HG03520 (cell line): ENCODE results near the gene BPI.
"Not testable (repeated sequence)": the region's sequence is repeated elsewhere in the genome, so short reads cannot be mapped to it uniquely, and the experiment has no call there.

Source experiments
- ATAC-seq: cut with Tn5 transposase; IDR thresholded peaks from one replicate; pipeline ENCODE4 v1.9.1; 2021; ENCODE audit warnings: mild to moderate bottlenecking, moderate library complexity; ENCODE audit not compliant: unreplicated experiment

The BPI gene

DNA sequence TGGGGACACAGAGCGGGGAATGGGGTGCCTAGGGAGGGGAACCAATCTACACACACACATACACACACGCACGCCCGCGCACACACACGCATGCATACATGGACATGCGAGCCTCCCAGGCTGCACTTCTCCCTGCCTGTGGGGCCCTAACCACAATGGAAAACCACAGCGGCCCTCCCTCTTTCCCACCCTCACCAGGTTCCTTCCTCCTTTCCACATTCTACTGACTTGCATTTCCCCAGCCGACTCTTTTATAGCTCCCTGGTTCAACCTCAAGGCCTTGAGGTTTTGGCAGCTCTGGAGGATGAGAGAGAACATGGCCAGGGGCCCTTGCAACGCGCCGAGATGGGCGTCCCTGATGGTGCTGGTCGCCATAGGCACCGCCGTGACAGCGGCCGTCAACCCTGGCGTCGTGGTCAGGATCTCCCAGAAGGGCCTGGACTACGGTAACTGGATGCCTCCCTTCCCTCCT lies at the start of gene BPI:
Gene BPI, plus strand, starts transcription at position 249 of the 472 bp plus-strand sequence. Its CDS starts 68 bp downstream, at position 317.
- ATAC-seq, result no peak

DNA sequence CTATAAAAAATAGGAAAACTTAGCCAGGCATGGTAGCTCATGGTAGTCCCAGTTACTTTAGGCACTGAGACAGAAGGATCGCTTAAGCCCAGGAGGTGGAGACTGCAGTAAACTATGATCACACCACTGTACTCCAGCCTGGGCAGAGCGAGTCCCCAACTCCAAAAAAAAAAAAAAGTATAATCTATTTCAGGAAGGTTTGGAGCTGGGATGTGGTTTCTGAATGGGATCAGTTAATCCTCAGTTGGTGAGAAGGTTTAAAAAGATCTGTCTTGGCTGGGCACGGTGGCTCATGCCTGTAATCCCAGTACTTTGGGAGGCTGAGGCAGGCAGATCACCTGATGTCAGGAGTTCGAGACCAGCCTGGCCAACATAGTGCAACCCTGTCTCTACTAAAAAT lies 49.3 kb upstream of the BPI start:
- ATAC-seq, result not testable (repeated sequence)

DNA sequence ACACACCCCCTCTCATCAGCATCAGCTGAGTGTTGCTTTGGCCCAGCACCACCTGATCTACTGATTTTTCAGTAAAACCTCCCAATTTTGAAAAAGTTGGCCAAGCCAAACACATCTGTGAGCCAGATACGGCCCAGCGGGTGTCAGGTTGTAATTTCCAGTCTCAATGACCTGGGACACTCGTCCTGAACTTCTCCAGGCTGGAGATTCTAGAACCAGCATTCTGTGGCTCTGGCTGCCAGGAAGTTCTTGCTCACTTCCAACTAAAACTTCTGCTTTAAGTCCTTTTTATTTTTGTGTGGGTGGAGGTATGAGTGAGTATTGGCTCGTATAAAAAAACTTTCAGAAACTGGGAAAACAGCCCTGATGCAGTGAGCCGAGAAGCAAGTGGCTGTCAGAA lies 48.6 kb upstream of the BPI start:
- no peak for ATAC-seq

DNA sequence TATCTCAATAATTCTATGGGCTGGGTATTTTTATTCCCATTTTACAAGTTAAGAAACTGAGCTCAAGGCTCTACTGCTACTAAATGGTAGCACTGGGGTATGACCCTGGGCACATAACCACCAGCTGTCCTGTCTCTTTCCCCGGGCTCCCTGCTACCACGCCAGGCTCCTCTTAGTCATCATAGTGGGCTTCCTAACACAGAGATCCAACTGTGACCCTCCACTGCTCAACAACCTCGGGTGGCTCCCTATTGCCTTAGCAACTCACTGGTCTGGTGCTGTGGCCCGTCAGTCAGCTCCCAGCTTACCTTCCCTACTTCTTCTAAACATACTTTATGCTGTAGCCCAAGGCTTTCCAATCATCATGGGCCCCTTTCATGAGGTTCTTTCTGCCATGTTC lies 47.9 kb upstream of the BPI start:
- no peak for ATAC-seq

DNA sequence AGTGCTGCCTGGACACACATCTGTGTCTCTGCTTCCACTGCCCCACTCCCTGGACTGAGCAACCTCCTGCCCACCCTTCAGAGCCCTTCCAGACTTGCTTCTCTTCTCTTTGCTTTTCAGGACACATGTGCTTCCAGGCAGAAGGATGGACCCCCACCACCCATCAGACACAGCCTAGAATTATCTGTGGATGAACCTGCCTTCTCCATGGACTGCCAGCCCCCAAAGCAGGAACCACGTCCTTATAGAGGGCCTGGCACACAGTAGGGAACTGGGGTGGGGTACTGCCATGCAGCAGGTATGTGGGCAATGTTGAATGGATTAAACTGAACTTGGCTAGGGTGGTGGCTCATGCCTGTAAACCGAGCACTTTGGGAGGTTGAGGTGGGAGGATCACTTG lies 47.0 kb upstream of the BPI start:
- ATAC-seq, result no peak

DNA sequence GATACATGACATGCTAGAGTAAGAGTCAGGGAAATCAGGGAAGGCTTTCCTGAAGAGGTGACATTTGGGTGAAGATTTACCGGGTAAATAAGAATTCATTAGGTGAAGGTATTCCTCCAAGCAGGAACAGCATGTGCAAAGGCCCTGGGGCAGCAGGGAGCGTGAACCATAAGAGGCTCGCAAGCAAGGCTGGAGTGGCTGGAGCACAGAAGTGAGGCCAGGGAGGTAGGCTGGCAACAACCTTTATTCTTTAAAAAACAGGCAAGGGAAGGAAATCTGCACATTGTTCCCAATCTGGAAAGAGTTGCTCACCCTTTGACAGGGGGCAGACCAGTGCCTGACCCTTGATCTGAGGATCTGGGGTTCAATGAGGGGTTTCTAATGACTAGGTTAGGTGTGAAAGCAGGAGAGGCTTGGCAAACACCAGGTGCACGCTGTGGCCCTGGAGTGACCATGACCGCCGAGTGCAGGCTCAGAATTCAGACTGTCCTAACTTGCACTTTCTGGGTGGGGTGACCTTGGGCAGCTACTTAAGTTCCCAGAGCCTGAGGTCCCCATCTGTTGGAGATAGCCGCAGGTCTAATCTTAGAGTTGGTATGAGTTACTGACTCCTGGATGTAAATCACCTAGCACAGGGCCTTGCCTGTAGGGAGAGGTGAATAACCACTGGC lies 45.3 kb upstream of the BPI start:
- no peak for ATAC-seq

DNA sequence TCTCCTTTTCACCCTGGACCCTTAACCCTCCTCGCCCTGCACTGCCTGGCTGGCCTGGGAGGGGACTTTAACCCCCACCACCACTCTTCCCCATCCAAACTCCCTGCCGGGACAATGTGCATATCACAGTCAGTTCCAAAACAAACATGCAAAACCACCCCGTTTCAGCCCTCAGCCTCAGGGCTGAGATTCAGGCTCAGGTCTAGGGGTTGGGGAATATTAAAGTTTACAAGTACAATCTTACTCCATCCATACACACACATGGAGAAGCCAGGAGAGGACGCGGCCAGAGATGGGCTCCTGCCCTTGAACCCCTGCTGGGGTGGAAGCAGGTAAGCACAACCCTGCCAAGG lies 44.0 kb upstream of the BPI start:
- ATAC-seq, result no peak

DNA sequence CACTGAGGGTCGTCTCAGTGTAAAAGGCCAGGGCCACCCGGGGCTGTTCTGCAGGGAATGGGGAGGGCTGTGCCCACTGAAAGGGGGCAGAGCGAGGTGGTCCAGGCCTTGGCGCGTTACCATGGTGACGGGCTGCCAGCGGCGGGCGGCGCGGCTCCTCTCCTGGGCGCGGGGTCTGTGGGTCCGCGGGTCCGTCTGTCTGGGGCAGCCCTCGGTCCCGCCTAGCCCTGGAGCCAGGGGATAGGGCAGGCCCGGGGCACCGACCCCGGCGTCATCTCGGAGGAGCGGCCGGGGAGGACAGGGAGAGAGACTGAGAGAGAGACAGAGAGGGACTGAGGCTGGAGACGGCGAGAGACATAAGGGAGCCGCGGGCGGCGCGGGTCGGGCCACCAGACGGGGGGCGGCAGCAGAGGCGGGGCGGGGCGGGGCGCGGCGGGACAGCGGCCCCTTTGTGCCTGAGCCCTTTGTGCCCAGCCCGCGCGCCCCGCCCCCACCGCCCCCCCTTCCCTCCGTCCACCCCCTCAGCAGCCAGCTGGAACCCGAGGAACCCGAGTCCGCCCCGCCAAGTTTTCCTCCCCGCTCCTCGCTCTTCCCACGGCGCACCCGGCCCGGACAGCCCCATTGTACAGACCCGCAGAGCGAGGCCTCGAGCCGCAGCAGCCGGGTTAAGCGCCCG lies 43.4 kb upstream of the BPI start, which contains the start of gene KIAA1755:
Gene KIAA1755, minus strand, starts transcription at position 358 of the 676 bp plus-strand sequence. Its CDS starts 235 bp downstream, at position 123.
- ATAC-seq, result no peak

DNA sequence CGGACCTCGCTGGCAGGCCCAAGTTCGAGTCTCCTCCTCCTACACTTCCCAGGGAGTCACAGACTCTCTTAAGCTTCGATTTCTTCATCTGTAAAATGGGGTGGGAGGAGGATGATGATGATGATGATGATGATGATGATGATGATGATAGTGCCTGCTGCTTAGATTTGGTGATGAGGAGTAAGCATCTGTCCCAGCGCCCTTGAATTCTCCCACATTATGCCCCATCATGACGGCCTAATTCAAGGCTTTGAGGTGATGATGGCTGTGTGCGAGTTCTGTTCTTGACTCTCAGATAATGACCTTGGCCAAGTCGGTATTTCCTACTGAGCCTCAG lies 42.9 kb upstream of the BPI start:
- ATAC-seq, result no peak

DNA sequence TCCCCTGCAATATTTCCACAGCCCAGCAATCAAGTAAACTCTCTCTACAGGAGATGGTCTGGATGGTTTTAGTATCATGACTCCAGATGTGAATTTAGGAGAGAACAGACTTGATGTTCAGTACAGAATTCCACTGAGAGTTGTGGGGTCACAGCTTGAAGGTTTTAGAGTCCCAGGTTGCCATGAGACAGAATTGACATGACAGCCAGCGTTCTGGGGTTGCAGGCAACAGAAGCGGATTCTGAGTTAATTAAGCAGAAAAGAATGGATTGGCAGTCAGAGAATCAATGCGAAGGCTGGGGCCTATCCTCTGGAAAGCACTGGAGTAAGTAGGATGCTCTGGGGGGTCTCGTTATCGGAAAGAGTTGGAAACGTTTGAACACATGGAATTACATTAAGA lies 41.0 kb upstream of the BPI start:
- no peak for ATAC-seq

DNA sequence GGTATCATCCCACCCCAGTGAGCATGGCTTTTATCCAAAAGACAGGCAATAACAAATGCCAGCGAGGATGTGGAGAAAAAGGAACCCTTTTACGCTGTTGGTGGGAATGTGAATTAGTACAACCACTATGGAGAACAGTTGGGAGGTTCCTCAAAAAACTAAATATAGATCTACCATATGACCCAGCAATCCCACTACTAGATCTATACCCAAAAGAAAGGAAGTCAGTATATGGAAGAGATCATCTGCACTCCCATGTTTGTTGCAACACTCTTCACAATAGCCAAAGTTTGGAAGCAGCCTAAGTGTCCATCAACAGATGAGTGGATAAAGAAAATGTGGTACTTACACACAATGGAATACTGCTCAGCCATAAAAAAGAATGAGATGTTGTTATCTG lies 37.5 kb upstream of the BPI start:
- ATAC-seq, result no peak

DNA sequence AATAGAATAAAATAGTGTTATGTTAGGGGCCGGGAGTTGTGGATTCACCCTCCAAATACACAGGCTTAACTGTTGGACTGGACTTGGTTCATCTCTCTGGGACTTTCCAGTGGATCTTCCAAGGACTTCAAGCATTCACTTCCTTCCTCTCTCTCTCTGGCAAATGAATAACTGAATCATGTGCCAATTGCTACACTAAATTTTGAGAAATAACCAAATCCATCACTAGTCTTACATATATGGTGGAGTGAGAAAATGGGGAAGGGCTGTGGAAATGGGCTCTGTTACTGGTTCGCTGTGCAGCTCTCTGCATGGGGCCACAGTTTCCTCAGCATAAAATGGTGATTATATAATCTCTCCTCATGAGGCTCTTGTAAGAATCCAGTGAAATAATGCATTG lies 36.7 kb upstream of the BPI start:
- ATAC-seq, result no peak

DNA sequence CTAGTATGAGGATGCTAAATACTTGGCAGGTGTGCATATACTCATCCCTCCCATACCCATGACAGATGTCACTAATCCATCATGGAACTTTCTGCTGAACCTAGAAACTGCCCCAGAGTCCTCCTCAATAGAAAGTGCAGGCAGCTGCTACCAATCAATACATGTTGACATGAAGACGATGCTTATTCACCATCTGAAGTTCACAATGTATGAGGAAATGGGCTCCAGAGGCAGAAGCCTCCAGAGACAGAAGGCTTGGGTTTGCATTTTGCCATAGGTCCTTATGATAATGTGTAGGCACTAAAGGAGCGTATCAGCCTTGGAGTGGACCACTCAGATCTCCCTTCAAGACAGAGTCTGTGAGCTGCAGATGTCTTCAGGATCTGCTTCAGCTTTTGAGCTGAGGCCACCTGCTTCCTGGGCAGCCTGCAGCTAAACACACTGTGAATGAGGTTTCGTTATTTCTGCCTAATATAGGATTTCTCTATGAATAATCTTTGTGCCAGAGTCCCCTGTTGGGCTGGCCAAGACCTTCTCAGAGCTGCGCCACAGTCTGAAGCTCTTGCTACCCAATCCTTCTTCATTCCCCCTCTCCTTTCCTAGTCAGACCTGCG lies 35.9 kb upstream of the BPI start:
- ATAC-seq, result no peak

DNA sequence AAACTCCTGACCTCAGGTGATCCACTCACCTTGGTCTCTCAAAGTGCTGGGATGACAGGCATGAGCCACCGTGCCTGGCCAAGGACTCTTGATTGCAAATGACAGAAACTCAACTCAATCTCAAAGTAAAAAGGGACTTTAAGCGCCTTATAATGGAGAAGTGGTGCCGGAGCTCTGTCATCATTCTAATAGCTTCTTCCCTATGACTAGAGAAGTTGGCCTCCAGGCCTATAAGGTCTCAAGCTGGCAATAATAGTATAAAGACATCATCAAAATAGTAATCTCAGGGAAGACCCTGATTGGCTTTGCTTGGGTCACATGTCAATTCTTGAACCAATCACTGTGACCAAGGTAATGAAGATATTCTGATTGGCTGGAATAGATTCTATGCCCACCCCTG lies 34.9 kb upstream of the BPI start:
- no peak for ATAC-seq

DNA sequence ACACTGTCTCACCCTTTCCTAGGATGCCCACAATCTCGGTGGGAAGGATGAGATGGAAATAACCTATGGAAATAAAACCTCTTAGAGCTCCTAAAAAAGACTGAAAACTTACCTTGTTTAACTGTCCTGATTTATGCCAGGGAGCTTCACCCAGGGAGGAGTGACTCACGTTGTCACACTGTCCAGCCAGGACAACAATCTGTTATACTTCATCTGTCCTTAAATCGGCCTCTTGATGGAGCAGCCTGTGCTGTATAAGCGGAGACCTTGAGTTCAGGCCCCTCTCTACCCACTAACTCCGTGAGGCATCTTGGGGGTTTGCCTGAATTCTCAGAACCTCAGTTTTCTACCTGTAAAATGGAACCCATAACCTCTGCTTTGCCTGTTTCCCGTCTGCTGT lies 34.2 kb upstream of the BPI start:
- no peak for ATAC-seq

DNA sequence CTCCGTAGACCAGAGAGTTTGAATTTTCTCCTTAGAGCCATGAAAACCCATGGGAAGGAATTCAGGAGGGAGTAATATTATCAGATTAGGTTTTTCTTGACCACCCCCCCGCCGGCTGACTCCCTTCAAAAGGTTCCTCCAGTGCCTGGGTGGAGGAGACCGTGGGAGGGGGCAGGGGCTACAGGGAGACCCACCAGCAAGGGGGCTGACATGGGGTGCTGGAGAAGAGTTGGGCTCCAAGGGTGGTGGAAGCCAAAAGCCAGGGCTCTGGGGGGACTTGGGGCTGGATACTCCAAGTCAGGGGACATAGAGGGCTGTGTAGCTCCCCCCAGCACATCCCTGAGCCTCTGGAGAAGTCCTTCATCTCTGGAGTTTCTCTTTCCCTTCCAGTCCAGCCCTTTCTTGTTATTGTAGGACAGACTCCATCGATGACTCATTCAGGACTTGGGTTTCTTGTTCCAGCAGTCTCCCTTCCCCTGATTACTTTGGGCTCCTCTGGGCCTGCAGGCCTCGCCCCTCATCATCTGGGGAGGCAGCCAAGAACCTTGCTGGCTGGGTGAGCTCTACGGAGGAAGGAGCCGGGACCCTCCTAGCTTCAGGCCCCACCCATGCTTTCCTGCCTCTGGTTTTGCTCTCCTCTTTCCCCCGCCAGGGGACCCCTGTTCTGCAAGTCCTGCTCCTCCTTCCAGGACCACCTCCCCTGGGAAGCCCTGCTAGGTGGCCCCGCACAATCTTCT lies 32.9 kb upstream of the BPI start:
- ATAC-seq, result no peak

DNA sequence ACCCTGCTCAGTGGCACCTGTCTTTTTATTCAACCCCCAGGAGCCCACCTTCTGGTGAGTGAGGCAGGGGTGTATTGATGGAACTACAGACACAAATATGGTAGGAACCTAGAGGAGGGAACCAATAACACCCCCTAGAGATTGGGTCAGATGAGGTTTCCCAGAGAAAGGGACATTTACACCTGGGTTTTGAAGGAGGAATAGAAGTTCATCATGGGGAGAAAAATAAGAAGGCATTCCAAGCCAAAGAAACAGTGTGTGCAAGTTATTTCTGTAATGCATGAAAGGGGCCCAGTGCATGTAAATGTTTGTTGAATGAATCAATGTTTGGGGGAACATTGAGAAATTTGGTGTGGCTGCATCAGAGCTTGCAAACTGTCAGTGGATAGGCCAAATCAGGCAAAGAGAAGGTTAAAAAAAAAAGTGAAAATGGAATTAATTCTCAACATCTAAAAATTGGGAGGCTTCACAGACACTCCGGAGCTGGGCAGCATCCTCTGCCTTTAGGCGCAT lies 32.3 kb upstream of the BPI start:
- ATAC-seq, result no peak

DNA sequence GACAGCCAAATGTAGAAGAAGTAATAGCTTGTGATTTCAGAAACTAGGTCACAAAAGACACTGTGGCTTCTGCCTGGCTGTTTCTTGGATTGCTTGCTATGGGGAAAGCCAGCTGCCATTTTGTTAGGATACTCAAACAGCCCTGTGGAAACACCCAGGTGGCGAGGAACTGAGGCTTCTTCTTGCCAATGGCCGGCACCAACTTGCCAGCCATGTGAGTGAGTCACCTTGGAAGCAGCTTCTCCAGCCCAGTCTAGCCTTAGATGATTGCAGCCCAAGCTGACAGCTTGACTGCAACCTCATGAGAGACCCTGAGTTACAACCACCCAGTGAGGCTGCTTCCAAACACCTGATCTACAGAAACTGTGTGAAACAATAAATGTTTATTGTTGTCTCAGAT lies 31.6 kb upstream of the BPI start:
- ATAC-seq, result no peak

DNA sequence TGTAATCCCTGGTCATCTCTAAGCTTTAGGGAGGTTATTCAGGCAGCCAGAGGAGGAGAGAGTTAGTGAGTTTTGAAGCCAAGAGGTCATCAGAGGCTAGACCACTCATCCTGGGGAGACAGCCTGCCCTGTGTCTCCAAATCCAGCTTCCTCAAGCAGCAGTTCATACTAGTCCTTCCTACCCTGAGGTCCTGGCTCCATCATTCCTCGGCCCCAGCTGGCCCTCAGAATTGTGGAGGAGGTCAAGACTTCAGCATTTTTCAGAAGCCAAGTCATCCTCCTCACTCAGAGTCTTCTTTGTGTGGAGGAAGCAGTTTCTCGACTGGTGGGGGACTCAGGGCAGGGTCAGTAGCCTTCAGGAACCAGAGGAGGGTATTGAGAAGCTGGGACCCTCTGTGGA lies 31.0 kb upstream of the BPI start:
- no peak for ATAC-seq

DNA sequence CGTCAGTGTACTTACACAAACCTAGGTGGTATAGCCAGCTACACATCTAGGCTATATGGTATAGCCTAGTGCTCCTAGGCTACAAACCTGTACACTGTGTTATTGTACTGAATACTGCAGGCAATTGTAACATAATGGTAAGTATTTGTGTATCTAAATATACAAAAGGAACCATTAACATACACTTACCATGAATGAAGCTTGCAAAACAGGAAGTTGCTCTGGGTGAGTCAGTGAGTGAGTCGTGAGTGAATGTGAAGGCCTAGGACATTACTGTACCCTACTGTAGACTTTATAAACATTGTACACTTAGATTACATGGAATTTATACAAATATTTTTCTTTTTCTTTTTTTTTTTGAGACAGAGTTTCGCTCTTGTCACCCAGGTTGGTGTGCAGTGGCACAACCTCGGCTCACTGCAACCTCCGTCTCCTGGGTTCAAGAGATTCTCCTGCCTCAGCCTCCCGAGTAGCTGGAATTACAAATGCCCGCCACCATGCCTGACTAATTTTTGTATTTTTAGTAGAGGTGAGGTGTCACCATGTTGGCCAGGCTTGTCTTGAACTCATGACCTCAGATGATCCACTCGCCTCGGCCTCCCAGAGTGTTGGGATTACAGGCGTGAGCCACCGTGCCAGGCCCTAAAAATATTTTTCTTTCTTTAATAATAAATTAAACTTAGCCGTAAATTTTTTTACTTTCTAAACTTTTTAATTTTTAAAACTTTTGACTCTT lies 28.0 kb upstream of the BPI start:
- ATAC-seq, result no peak

DNA sequence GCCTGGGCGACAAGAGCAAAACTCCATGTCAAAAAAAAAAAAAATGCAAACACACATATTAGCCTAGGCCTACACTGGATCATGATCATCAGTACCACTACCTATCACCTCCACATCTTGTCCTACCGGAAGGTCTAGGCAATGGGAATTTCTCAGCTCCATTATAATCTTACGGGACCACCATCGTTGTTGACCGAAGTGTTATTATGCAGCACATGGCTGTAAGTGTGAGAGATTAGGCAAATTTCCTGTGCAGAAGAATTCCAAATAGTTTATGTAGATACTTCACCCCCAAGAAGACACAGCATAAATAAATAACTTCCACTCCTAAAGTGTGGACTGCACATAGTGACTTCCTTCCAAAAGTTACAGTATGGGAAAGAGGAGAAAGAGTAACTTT lies 26.7 kb upstream of the BPI start:
- no peak for ATAC-seq
